ACC112 (cell line): ENCODE results near the gene TADA1.

Experiments used
- H2AFZ ChIP-seq: fragments of 200-600 bp; sonication (generic); one replicate; pipeline ENCODE4 v1.6.0; 2017; ENCODE audit warnings: antibody characterized with exemption, low read length; ENCODE audit not compliant: unreplicated experiment
- H3K27ac ChIP-seq: fragments of 200-600 bp; sonication (generic); 2 replicates; pipeline ENCODE4 v1.5.1; 2014; ENCODE audit warnings: low read depth, mild to moderate bottlenecking, antibody characterized with exemption, low read length, moderate library complexity
- H3K27me3 ChIP-seq: fragments of 200-600 bp; sonication (generic); 2 replicates; pipeline ENCODE4 v1.6.1; 2014; ENCODE audit warnings: mild to moderate bottlenecking, antibody characterized with exemption, low read length, moderate library complexity, mixed read lengths; ENCODE audit not compliant: insufficient read depth
- H3K36me3 ChIP-seq: fragments of 200-600 bp; sonication (generic); 2 replicates; pipeline ENCODE4 v1.6.1; 2016; ENCODE audit warnings: mild to moderate bottlenecking, antibody characterized with exemption, low read length, moderate library complexity, mixed read lengths; ENCODE audit not compliant: insufficient read depth
- H3K4me1 ChIP-seq: fragments of 200-600 bp; sonication (generic); one replicate; pipeline ENCODE4 v1.6.1; 2016; ENCODE audit warnings: low read length, mixed read lengths; ENCODE audit not compliant: insufficient read depth, unreplicated experiment, control insufficient read depth
- H3K4me3 ChIP-seq: fragments of 200-600 bp; sonication (generic); 2 replicates; pipeline ENCODE4 v1.5.1; 2014; ENCODE audit warnings: mild to moderate bottlenecking, low read depth, low read length
- H3K79me2 ChIP-seq: fragments of 200-600 bp; sonication (generic); one replicate; pipeline ENCODE4 v1.6.0; 2016; ENCODE audit warnings: low read length; ENCODE audit not compliant: control insufficient read depth, unreplicated experiment, insufficient read depth

The TADA1 gene

DNA sequence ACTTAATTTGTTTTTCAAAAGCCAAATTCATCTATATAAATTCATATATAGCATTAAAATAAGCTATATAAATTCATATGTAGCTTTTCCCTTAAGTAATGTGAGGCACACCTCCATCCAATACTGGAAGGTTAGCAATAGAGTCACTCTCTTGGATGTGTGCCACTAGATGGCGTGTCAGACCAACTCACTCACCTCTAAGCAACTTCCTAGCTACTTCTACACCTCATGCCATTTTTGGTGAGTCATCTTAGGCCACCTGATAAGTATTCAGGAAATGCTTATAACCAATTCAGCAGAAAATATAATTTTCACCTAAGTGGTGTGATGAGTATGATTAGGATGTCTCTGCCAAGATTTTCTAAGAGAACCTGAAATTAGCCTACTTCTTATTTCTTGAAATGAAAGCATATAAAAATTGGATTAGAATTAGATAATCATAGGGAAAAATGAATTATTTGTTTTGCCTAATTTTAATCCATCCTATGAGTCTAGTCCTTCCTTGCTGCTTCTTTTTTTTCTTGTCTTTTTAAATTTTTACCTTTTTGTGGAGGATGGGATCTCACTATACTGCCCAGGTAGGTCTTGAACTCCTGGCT is 34.4 kb upstream of the TADA1 start:
- H3K79me2 ChIP-seq: no peaks in the 10 kb centered on the region
- H3K27me3 ChIP-seq: peaks cover 48% of the 10 kb centered on the region
- H3K36me3 ChIP-seq: no peaks in the 10 kb centered on the region
- no peaks in the 10 kb centered on the region for H3K4me1 ChIP-seq
- no peak overlapping the region for H3K27ac ChIP-seq
- H2AFZ ChIP-seq: no peak overlapping the region
- no peak overlapping the region for H3K4me3 ChIP-seq

DNA sequence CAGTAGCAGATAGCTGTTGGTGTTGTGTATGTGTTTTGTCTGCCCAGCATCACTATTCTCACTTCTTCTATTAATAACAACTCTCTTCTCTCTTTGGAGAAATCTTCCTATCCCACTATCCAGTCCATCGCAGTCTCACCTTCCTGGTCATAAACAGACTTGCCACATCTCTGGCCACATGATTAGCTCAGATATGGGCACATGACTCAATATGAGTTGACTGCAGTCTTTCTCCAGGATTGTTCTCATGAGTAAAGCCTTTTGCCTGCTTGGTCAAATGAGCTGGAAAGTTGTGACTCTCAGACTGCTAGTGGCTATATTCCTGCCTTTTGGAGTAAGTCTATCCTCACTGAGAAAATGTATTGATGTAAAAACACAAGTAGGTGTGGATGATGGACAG is 32.9 kb upstream of the TADA1 start:
- H3K4me1 ChIP-seq: no peaks in the 10 kb centered on the region
- H3K79me2 ChIP-seq: no peaks in the 10 kb centered on the region
- no peak overlapping the region for H3K27ac ChIP-seq
- H3K4me3 ChIP-seq: no peak overlapping the region
- H3K27me3 ChIP-seq: peaks cover 56% of the 10 kb centered on the region
- no peak overlapping the region for H2AFZ ChIP-seq
- no peaks in the 10 kb centered on the region for H3K36me3 ChIP-seq

DNA sequence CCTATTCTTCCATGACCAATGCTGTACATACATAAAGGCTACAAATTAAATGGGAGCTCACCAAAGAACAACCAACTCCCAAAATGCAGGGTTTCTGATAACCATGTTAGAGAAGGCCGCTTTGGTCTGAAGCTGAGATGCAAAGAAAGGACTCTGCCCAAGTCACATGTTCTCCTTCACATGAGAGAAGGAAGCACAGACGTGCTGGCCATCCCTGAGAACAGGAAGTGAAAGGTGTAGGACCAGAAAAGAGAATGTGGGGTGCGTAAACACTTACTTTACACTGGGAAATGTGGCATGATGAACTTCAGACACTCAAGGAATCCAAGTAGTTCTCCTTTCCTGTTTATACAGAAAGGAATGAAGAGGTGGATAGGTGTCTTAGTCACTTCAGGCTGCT is 31.7 kb upstream of the TADA1 start:
- Histone ChIP-seq H3K27me3 (peaks cover 63% of the 10 kb centered on the region), H3K4me1 (no peaks in the 10 kb centered on the region), H3K27ac (no peak overlapping the region), H3K79me2 (no peaks in the 10 kb centered on the region), H2AFZ (no peak overlapping the region), H3K4me3 (no peak overlapping the region), H3K36me3 (no peaks in the 10 kb centered on the region)

DNA sequence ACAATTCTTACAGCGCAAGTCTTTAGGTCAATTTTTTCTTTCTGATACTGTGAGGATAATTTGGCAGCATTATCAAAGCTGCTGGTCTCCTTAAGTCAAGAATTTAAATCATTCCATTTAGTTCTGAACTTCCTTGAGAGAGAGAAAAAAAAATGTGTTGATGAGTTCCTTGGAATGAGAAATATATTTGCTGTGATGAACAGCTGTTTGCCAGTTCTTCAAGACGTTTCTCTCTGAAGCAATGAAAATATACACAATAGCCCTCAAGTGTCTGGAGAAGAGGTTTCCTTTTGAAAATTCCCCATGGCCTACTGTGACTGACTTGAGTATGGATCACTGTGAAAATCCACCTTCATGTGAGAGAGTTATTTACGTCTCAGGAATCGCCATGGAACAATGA is 31.0 kb upstream of the TADA1 start:
- Histone ChIP-seq H3K79me2 (no peaks in the 10 kb centered on the region), H3K4me3 (no peak overlapping the region), H3K27me3 (peaks cover 62% of the 10 kb centered on the region), H3K36me3 (no peaks in the 10 kb centered on the region), H3K27ac (no peak overlapping the region), H2AFZ (no peak overlapping the region), H3K4me1 (no peaks in the 10 kb centered on the region)

DNA sequence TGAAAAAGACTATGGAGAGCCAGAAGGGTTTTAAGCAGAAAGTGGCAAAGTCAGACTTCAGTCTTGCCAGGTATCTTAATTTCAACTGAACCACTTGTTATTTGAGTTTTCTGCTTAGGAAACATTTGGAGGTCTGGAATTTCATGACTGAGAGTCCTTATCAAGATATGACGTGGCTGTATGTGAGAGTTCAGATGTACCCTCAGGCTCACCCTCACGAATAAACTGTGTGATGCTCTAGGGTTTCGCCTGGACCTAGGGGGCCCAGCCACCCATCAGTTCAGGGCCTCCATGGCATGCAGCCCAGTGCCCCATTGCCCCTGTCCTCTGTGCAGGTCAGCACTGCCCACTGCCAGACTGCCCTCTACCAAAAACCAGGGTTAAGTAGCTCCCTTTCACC is 30.6 kb upstream of the TADA1 start:
- no peaks in the 10 kb centered on the region for H3K4me1 ChIP-seq
- H3K79me2 ChIP-seq: no peaks in the 10 kb centered on the region
- no peaks in the 10 kb centered on the region for H3K36me3 ChIP-seq
- peaks cover 58% of the 10 kb centered on the region for H3K27me3 ChIP-seq
- no peak overlapping the region for H3K4me3 ChIP-seq
- H2AFZ ChIP-seq: no peak overlapping the region
- no peak overlapping the region for H3K27ac ChIP-seq

DNA sequence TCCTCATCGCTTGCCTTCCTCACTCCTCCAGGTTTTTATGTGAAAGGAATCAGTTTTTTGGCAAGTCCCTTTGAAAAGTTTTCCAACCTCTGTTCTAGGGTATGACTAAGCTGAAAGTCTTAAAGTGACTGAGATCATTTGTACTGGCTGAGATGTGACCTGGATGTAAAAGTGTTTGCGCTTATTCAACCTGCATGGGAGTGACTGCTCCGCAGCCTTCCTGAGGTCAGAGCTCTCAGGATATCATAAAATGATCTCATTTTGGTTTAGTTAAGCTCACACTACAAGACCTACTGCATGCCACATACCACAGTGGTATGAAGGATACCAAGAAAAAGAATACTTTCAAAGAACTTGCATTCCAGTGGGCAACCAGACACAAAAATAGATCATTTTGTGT is 29.8 kb upstream of the TADA1 start:
- H3K4me1 ChIP-seq: no peaks in the 10 kb centered on the region
- H3K36me3 ChIP-seq: no peaks in the 10 kb centered on the region
- no peak overlapping the region for H3K4me3 ChIP-seq
- no peaks in the 10 kb centered on the region for H3K79me2 ChIP-seq
- H3K27me3 ChIP-seq: peaks cover 62% of the 10 kb centered on the region
- H2AFZ ChIP-seq: no peak overlapping the region
- no peak overlapping the region for H3K27ac ChIP-seq

DNA sequence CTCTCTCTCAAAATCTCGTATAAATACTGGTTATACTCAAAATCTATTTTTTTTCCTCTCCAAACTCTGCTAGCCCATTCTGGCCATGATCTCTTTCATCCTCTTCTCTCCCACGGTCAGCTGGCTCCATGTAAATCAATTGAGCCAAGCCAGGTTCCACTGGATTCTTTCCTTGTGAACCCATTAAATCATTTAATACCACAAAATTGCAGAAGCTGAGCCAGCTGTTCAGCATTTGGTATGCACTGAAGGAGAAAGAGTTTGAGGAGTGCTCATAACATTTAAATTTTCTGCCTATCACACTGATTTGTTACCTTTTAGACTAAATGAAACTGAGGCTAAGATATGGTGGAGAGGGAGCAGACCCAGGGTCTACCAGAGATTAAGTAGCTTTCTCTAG is 29.1 kb upstream of the TADA1 start:
- Histone ChIP-seq H3K27me3 (peaks cover 69% of the 10 kb centered on the region), H3K27ac (no peak overlapping the region), H3K36me3 (no peaks in the 10 kb centered on the region), H2AFZ (no peak overlapping the region), H3K4me3 (no peak overlapping the region), H3K79me2 (no peaks in the 10 kb centered on the region), H3K4me1 (no peaks in the 10 kb centered on the region)

DNA sequence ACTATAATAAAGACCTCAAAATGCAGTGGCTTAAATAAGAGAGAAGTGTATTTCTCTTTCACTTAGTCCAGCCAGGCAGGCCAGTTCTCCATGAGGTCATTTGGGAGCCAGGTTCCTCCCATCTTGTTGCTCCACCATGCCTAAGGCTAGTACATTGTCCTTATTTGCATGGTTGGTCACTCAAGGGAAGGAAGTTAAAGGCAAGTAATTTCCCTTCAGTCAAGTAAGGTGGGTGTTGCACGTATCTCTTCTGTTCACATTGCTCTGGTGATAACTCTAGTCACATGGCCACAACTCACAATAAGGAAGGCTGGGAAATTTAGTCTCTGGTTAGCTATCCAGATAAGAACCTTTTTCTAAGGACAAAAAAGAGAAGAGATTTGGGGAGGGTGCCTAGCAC is 27.2 kb upstream of the TADA1 start:
- no peak overlapping the region for H3K27ac ChIP-seq
- no peak overlapping the region for H2AFZ ChIP-seq
- H3K4me1 ChIP-seq: no peaks in the 10 kb centered on the region
- H3K79me2 ChIP-seq: no peaks in the 10 kb centered on the region
- H3K27me3 ChIP-seq: peaks cover 64% of the 10 kb centered on the region
- H3K4me3 ChIP-seq: no peak overlapping the region
- H3K36me3 ChIP-seq: no peaks in the 10 kb centered on the region

DNA sequence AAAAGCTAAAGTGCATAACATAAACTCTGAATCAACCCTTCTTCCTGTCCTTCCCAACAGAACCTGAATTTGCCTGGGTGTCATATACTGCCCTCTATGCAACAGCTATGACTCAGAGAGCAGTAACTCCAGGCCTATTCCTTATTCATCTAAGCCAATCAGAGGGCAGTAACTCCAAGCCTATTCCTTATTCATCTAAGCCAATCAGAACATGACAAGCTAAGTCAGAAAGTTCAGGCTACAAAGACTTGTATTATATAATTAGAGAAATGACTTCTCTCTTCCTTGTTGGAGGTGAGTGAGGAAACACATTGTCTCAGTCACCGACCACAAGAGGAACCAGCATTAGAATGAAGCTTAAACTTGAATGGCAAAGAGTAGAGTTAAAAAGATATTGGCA is 26.2 kb upstream of the TADA1 start:
- Histone ChIP-seq H3K36me3 (no peaks in the 10 kb centered on the region), H3K27ac (no peak overlapping the region), H3K4me1 (no peaks in the 10 kb centered on the region), H3K79me2 (no peaks in the 10 kb centered on the region), H3K4me3 (no peak overlapping the region), H2AFZ (no peak overlapping the region), H3K27me3 (peaks cover 59% of the 10 kb centered on the region)

DNA sequence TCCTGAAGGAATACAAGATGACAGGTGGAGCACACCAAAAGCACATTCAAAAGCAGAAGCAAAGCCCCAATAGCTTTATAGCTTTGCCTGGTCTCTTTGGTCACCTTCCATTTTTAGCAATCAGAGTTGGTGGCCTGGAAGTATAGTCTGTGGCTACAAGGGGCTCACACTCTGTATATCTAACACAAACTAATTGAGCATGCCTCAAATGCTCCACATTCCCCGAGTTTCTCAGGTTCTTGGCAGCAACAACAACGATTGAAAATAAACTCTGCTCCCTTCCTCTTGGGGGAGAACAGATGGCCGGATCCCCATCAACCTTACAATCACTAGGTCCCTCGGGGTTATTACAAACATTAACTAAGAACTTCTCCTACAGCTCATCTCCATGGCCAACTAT is 24.9 kb upstream of the TADA1 start:
- H3K4me1 ChIP-seq: no peaks in the 10 kb centered on the region
- H3K4me3 ChIP-seq: no peak overlapping the region
- no peaks in the 10 kb centered on the region for H3K79me2 ChIP-seq
- peaks cover 51% of the 10 kb centered on the region for H3K27me3 ChIP-seq
- H3K27ac ChIP-seq: no peak overlapping the region
- H2AFZ ChIP-seq: no peak overlapping the region
- no peaks in the 10 kb centered on the region for H3K36me3 ChIP-seq

DNA sequence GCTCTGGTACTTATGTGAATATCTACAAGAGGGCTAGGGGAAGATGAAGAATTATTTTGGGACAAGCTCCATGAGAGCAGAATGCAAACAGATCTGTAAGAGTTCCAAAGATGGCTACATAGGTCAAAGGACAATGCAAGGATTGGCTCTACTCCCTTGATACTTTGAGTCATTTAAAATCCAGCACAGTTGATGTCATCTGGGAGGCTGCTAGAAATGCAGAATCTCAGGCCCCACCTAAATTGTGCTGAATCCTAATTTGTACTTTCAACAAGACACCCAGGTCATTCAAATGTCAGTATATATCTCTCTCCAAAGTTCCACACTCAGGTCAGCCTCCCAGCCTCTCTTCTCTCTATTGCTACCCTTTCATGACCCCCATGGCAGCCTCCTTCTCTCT is 23.7 kb upstream of the TADA1 start:
- Histone ChIP-seq H2AFZ (no peak overlapping the region), H3K36me3 (no peaks in the 10 kb centered on the region), H3K4me3 (no peak overlapping the region), H3K27me3 (peaks cover 48% of the 10 kb centered on the region; the same call in 1 of the 2 replicates), H3K4me1 (no peaks in the 10 kb centered on the region), H3K79me2 (no peaks in the 10 kb centered on the region), H3K27ac (no peak overlapping the region)
